Gastroesophageal sphincter (tissue), 4 donors: ENCODE results near the gene AUTS2. TPM values are rescaled to one million over a fixed set of nuclear protein-coding genes. Genes with fewer than 3 reads are reported as not detected.

ENCODE experiments used
- ATAC-seq: fragments of 150-250 bp; one replicate; pipeline ENCODE4 v1.9.1; 2016; ENCODE audit warnings: mild to moderate bottlenecking, moderate library complexity
- H3K27ac ChIP-seq, 4 donors: fragments of 200-600 bp; sonication (generic) in 3 of 4; 1 replicate in 3 of 4; 2 replicates in 1 of 4; pipeline ENCODE4 v1.5.1; 2016 to 2019
- H3K27me3 ChIP-seq: fragments of 200-600 bp; sonication (generic); one replicate; pipeline ENCODE4 v1.5.1; 2019
- H3K36me3 ChIP-seq, 2 donors: fragments of 200-600 bp; sonication (generic); one replicate each; pipeline ENCODE4 v1.5.1; 2019; ENCODE audit warnings: control low read depth in 1 of 2
- H3K4me1 ChIP-seq, 3 donors: fragments of 200-600 bp; sonication (generic); 1 replicate in 2 of 3; 2 replicates in 1 of 3; pipeline ENCODE4 v1.5.1; 2016 to 2019; ENCODE audit warnings: control low read depth in 2 of 3
- H3K4me3 ChIP-seq, 2 donors: fragments of 200-600 bp; sonication (generic); one replicate each; pipeline ENCODE4 v1.5.1; 2019; ENCODE audit warnings: mild to moderate bottlenecking in 1 of 2, moderate library complexity in 1 of 2
- H3K9me3 ChIP-seq, 3 donors: fragments of 200-600 bp; sonication (generic); one replicate each; pipeline ENCODE4 v1.5.1; 2017 to 2019; ENCODE audit warnings: control low read depth in 2 of 3
- CTCF ChIP-seq, 4 experiments: fragments of 200-600 bp in 2 of 4; fragments of 450-650 bp in 2 of 4; sonication (generic) in 1 of 4; IDR thresholded peaks; one replicate each; pipeline ENCODE4 v1.5.1; 2017 to 2019; ENCODE audit warnings: antibody characterized with exemption in 4 of 4, mild to moderate bottlenecking in 2 of 4, moderate library complexity in 2 of 4
- EP300 ChIP-seq: sonication (generic); formaldehyde crosslinking; IDR thresholded peaks from one replicate; pipeline ENCODE4 v1.6.1; 2017; ENCODE audit warnings: antibody characterized with exemption, mild to moderate bottlenecking
- POLR2A ChIP-seq, 2 donors: fragments of 450-650 bp; IDR thresholded peaks; one replicate each; pipeline ENCODE4 v1.6.1; 2017; ENCODE audit warnings: antibody characterized with exemption in 2 of 2, mild to moderate bottlenecking in 2 of 2, moderate library complexity in 1 of 2
- POLR2AphosphoS5 ChIP-seq: sonication (generic); formaldehyde crosslinking; IDR thresholded peaks from one replicate; pipeline ENCODE4 v1.6.1; 2017; ENCODE audit warnings: antibody characterized with exemption
- WGBS, 2 donors: methylation state at CpG; one replicate each; pipeline ENCODE4 v1.1.5; 2018; ENCODE audit warnings: low coverage in 1 of 2; 5-methylcytosine and 5-hydroxymethylcytosine counted together
- total RNA-seq, 4 donors: library from RNA; depleted of rRNA; stranded (reverse); fragments of >200 nt; gene quantifications; one replicate each; pipeline ENCODE4 v1.1.0, GENCODE V29; 2016

AUTS2 gene
- total RNA-seq, 4 donors from 2014 or later = 12.2 to 48.7 (median 44.1) TPM

GRCh38 chr7:70063927-70064326 is 465.7 kb downstream of the AUTS2 start:
- 54 to 71% methylated on average over 3 to 6 of the region's 6 CpGs for WGBS, 2 donors
- ATAC-seq = peak; percentile 53
- no peak overlapping the region for H3K4me3 ChIP-seq
- H3K4me1 ChIP-seq = peaks cover 0 to 7% (median 0%) of the 10 kb centered on the region in 3 donors
- peak overlapping the region in 3 of 4 donors; percentile 4 to 23 (median 7) for H3K27ac ChIP-seq
- no peaks in the 10 kb centered on the region for H3K9me3 ChIP-seq
- H3K27me3 ChIP-seq = no peaks in the 10 kb centered on the region
- H3K36me3 ChIP-seq = no peaks in the 10 kb centered on the region
- TF ChIP-seq POLR2AphosphoS5 (peak; percentile 79), CTCF (IDR thresholded peaks at IDR 0.05) (no peak), POLR2A (IDR thresholded peaks at IDR 0.05) (no peak)

GRCh38 chr7:70066844-70067243 is 468.6 kb downstream of the AUTS2 start:
- H3K9me3 ChIP-seq = no peaks in the 10 kb centered on the region
- 71 to 89% methylated on average over 2 of the region's 2 CpGs for WGBS, 2 donors
- no peaks in the 10 kb centered on the region for H3K27me3 ChIP-seq
- no peak for TF ChIP-seq EP300
- no peak for TF ChIP-seq POLR2AphosphoS5
- TF ChIP-seq POLR2A (IDR thresholded peaks at IDR 0.05) = no peak
- no peak for TF ChIP-seq CTCF (IDR thresholded peaks at IDR 0.05)
- no peaks in the 10 kb centered on the region for H3K36me3 ChIP-seq
- H3K4me1 ChIP-seq = peaks cover 0 to 18% (median 5%) of the 10 kb centered on the region in 3 donors
- H3K4me3 ChIP-seq = no peak overlapping the region
- H3K27ac ChIP-seq = no peak overlapping the region
- no peak for ATAC-seq

GRCh38 chr7:70068531-70068930 is 470.3 kb downstream of the AUTS2 start:
- Histone ChIP-seq H3K4me1 (peaks cover 3 to 33% (median 7%) of the 10 kb centered on the region in 3 donors), H3K27ac (no peak overlapping the region), H3K27me3 (no peaks in the 10 kb centered on the region), H3K4me3 (no peak overlapping the region), H3K9me3 (no peaks in the 10 kb centered on the region), H3K36me3 (no peaks in the 10 kb centered on the region)
- WGBS, 2 donors = 94 to 100% methylated on average over 1 to 2 of the region's 2 CpGs
- no peak for TF ChIP-seq POLR2A (IDR thresholded peaks at IDR 0.05)
- no peak for ATAC-seq

GRCh38 chr7:70069977-70070376 is 471.7 kb downstream of the AUTS2 start:
- H3K36me3 ChIP-seq = no peaks in the 10 kb centered on the region
- H3K27ac ChIP-seq = no peak overlapping the region
- no peak for TF ChIP-seq CTCF (IDR thresholded peaks at IDR 0.05)
- TF ChIP-seq POLR2A (IDR thresholded peaks at IDR 0.05) = no peak
- TF ChIP-seq EP300 = no peak
- no peak for TF ChIP-seq POLR2AphosphoS5
- peaks cover 3 to 27% (median 7%) of the 10 kb centered on the region in 3 donors for H3K4me1 ChIP-seq
- H3K4me3 ChIP-seq = no peak overlapping the region
- ATAC-seq = no peak
- no peaks in the 10 kb centered on the region for H3K9me3 ChIP-seq
- no peaks in the 10 kb centered on the region for H3K27me3 ChIP-seq
- WGBS, 2 donors = 67 to 86% methylated on average over 1 of the region's 2 CpGs

DNA sequence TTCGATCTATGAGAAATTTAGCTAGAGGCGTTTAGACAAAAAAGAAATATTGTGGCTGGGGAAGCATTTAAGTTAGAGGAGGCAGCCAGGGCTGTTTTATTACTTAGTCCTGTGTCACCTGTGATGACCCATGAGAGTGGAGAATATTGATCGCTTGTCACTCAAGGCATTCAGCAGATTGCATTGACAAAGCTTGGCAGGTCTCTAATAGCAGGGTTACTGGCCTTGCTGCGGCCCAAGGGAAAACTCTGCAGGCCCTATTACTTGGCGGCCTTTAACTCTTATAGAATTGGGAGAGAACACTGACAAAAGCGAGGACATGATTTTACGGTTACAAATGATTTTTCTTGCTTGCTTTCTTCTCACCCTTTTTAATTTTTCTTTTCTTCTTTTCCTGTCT is 473.5 kb downstream of the AUTS2 start:
- no peaks in the 10 kb centered on the region for H3K36me3 ChIP-seq
- H3K27me3 ChIP-seq = no peaks in the 10 kb centered on the region
- TF ChIP-seq POLR2A (IDR thresholded peaks at IDR 0.05) = no peak
- no peak for TF ChIP-seq POLR2AphosphoS5
- no peak for TF ChIP-seq CTCF (IDR thresholded peaks at IDR 0.05)
- no peak for TF ChIP-seq EP300
- ATAC-seq = no peak
- H3K9me3 ChIP-seq = no peaks in the 10 kb centered on the region
- H3K4me1 ChIP-seq = peaks cover 3 to 27% (median 7%) of the 10 kb centered on the region in 3 donors
- WGBS, 2 donors = 85% methylated on average over 6 of the region's 7 CpGs
- peak overlapping the region; percentile 68 to 81 (median 74) for H3K27ac ChIP-seq
- H3K4me3 ChIP-seq = no peak overlapping the region
